ENCODE measurements around the gene SENP8.

SENP8 gene

GRCh38 chr15:72127724-72128322 is 9.6 kb downstream of the SENP8 start:
- no peak overlapping the region for H3K4me3 ChIP-seq (replicated peaks; ENCODE audit: low read depth, low read length)
- TF ChIP-seq CTCF (IDR thresholded peaks at IDR 0.05; ENCODE audit: low read depth, low read length, missing control alignments): no peak
- no peak for DNase-seq (ENCODE audit: extremely low read depth, low read depth)

- no peak for TF ChIP-seq CTCF (IDR thresholded peaks at IDR 0.05; ENCODE audit: low read depth, low read length, missing control alignments)
- H3K4me3 ChIP-seq (replicated peaks; ENCODE audit: low read depth, low read length): no peak overlapping the region
- no peak for DNase-seq (ENCODE audit: extremely low read depth, low read depth)
Measured at GRCh38 chr15:72128359-72128758, 10.2 kb downstream of the SENP8 start.

GRCh38 chr15:72130272-72130671 is 12.1 kb downstream of the SENP8 start:
- TF ChIP-seq CTCF (IDR thresholded peaks at IDR 0.05; ENCODE audit: low read depth, low read length, missing control alignments): no peak
- no peak overlapping the region for H3K4me3 ChIP-seq (replicated peaks; ENCODE audit: low read depth, low read length)
- DNase-seq (ENCODE audit: extremely low read depth, low read depth): no peak

- H3K4me3 ChIP-seq (replicated peaks; ENCODE audit: low read depth, low read length): no peak overlapping the region
- no peak for DNase-seq (ENCODE audit: extremely low read depth, low read depth)
- TF ChIP-seq CTCF (IDR thresholded peaks at IDR 0.05; ENCODE audit: low read depth, low read length, missing control alignments): no peak
Measured at GRCh38 chr15:72131922-72132321, 13.7 kb downstream of the SENP8 start.

- DNase-seq (ENCODE audit: extremely low read depth, low read depth): no peak
- no peak overlapping the region for H3K4me3 ChIP-seq (replicated peaks; ENCODE audit: low read depth, low read length)
- TF ChIP-seq CTCF (IDR thresholded peaks at IDR 0.05; ENCODE audit: low read depth, low read length, missing control alignments): no peak
Measured at GRCh38 chr15:72133211-72133610, 15.0 kb downstream of the SENP8 start.

GRCh38 chr15:72135719-72136118 is 17.5 kb downstream of the SENP8 start:
- no peak for TF ChIP-seq CTCF (IDR thresholded peaks at IDR 0.05; ENCODE audit: low read depth, low read length, missing control alignments)
- no peak for DNase-seq (ENCODE audit: extremely low read depth, low read depth)
- no peak overlapping the region for H3K4me3 ChIP-seq (replicated peaks; ENCODE audit: low read depth, low read length)
